Right lobe of liver (tissue), 4 donors: Measurements from ENCODE around the gene VSTM2L.
A peak's percentile ranks its signal among the peaks of the same experiment; 100 is the strongest.

ENCODE experiments used
- CTCF ChIP-seq, 4 donors: fragments of 200-600 bp in 3 of 4; fragments of 450-650 bp in 1 of 4; IDR thresholded peaks; one replicate each; pipeline versions ENCODE4 v1.5.1 to v1.8.0; 2016 to 2022; ENCODE audit warnings: antibody characterized with exemption in 4 of 4, mild to moderate bottlenecking in 2 of 4
- POLR2A ChIP-seq: fragments of 450-650 bp; IDR thresholded peaks from one replicate; pipeline ENCODE4 v1.6.1; 2017; ENCODE audit warnings: antibody characterized with exemption, mild to moderate bottlenecking
- donor health status: DM: no; HTN: no; CAD: no.
- donor health status: DM: no; HTN: no; CAD: no.
- donor health status: DM: no; HTN: yes; CAD: no.

DNA sequence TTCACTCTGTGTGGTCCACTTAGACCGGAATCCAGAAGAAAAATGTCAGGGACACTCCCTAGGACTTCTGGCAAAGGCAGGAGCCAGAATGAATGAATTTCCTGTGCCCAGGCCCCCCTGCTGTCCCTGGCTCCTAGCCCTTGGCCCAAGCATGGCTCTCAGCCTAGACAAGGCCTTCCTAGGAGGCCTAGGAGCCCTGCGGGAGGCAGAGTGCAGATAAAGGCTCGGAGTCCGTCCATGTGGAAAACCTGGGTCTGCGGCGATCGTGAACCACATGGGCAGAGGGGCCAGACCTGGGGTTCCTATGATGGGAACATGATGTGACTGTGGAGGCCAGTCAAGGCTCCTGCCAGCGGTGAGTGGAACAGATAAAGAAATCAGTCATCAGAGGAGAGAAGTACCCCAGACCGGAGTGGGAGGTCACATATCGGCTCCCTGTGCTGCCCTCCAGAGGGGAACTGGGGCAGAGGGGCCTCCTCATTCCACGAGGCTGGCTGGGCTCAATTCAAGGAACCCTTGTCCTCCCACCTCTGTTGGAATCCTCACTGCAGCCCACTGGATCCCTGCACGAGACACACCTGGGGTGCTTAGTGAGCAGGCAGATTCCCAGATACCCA, 5.9 kb upstream of the VSTM2L start:
- peak in 1 of 4 donors; percentile 11 for TF ChIP-seq CTCF (IDR thresholded peaks at IDR 0.05)
- TF ChIP-seq POLR2A = no peak
